GM12878 (cell line): ENCODE results near the gene ETHE1. TPM values are rescaled to one million over a fixed set of nuclear protein-coding genes. Genes with fewer than 3 reads are reported as not detected.

Experiments
- ATAC-seq: fragments of 200-7000 bp; cut with Tn5 transposase; 3 replicates; pipeline ENCODE4 v1.9.1; 2020; ENCODE audit warnings: mild to moderate bottlenecking, moderate library complexity
- BruUV-seq: library from RNA; stranded (reverse); fragments of 400-500 nt; replicated peaks from 2 replicates; lab custom pipeline; 2021; lab: Mats Ljungman, UMichigan
- CTCF ChIA-PET: fragments of 300-600 bp; sonication (Branson Sonifier 250); formaldehyde crosslinking; extraction: SDS; loops from one replicate; lab custom pipeline; 2021; ENCODE audit warnings: inconsistent platforms; lab: Yijun Ruan, JAX
- POLR2A ChIA-PET: fragments of 350-600 bp; formaldehyde crosslinking; extraction: SDS; loops from one replicate; lab custom pipeline; 2021; ENCODE audit warnings: inconsistent platforms; lab: Charles Lee
- RAD21 ChIA-PET: fragments of 300-600 bp; sonication (Branson Sonifier 250); formaldehyde crosslinking; loops from one replicate; lab custom pipeline; 2023; ENCODE audit warnings: antibody characterized with exemption; ENCODE audit not compliant: unreplicated experiment; lab: Charles Lee
- SMC1A ChIA-PET: fragments of 300-600 bp; sonication (Branson Sonifier 250); formaldehyde crosslinking; loops from one replicate; lab custom pipeline; 2023; ENCODE audit not compliant: unreplicated experiment, uncharacterized antibody; lab: Charles Lee
- DNase-seq: peaks from one replicate; pipeline ENCODE4 v3.0.0-alpha.2; 2011; ENCODE audit warnings: low read depth, low spot score
- FAIRE-seq: peaks from 3 replicates; lab custom pipeline; 2011; peaks lifted over from hg19 to GRCh38; lab: Jason Lieb, UNC
- H2AFZ ChIP-seq: 2 replicates; pipeline ENCODE4 v1.6.0; 2011; ENCODE audit warnings: low read depth, low read length, control low read depth; ENCODE audit not compliant: control insufficient read depth
- H3K27ac ChIP-seq: 2 replicates; pipeline ENCODE4 v1.5.1; 2011; ENCODE audit warnings: control low read depth; ENCODE audit not compliant: control insufficient read depth, insufficient read depth
- H3K27me3 ChIP-seq, 2 experiments: replicated peaks in 1 of 2; 2 replicates each; pipeline versions ENCODE4 v1.6.0 to v1.6.1; 2011; ENCODE audit warnings: low read length in 1 of 2; ENCODE audit not compliant: control insufficient read depth in 2 of 2, insufficient read depth in 2 of 2
- H3K36me3 ChIP-seq, 2 experiments: 2 replicates each; pipeline ENCODE4 v1.5.1; 2011; ENCODE audit warnings: low read length in 1 of 2; ENCODE audit not compliant: control insufficient read depth in 2 of 2, insufficient read depth in 2 of 2
- H3K4me1 ChIP-seq: 2 replicates; pipeline ENCODE4 v1.6.1; 2011; ENCODE audit warnings: mild to moderate bottlenecking, low read length, moderate library complexity, mixed read lengths; ENCODE audit not compliant: control insufficient read depth, insufficient read depth
- H3K4me2 ChIP-seq: 2 replicates; pipeline ENCODE4 v1.6.0; 2011; ENCODE audit warnings: control low read depth; ENCODE audit not compliant: control insufficient read depth, insufficient read depth
- H3K4me3 ChIP-seq: fragments of 200-600 bp; sonication (generic); 2 replicates; pipeline ENCODE4 v1.5.1; 2016
- H3K79me2 ChIP-seq: 2 replicates; pipeline ENCODE4 v1.6.0; 2011; ENCODE audit warnings: low read length; ENCODE audit not compliant: control insufficient read depth, insufficient read depth
- H3K9ac ChIP-seq: 2 replicates; pipeline ENCODE4 v1.8.0; 2011; ENCODE audit warnings: low read length, control low read depth, mixed read lengths; ENCODE audit not compliant: control insufficient read depth, insufficient read depth
- H3K9me3 ChIP-seq: replicated peaks from 3 replicates; pipeline ENCODE4 v1.5.1; 2011; ENCODE audit warnings: mild to moderate bottlenecking, low read length; ENCODE audit not compliant: control insufficient read depth, insufficient read depth
- H4K20me1 ChIP-seq: 2 replicates; pipeline ENCODE4 v1.6.0; 2011; ENCODE audit not compliant: control insufficient read depth, insufficient read depth
- BCLAF1 ChIP-seq: fragments of 450-650 bp; IDR thresholded peaks from 2 replicates; pipeline ENCODE4 v1.6.1; 2017; ENCODE audit warnings: antibody characterized with exemption, mild to moderate bottlenecking, moderate library complexity
- BMI1 ChIP-seq: fragments of 450-650 bp; IDR thresholded peaks from 2 replicates; pipeline ENCODE4 v1.6.1; 2016; ENCODE audit warnings: mild to moderate bottlenecking, moderate library complexity, borderline replicate concordance
- E4F1 ChIP-seq: fragments of 450-650 bp; IDR thresholded peaks from 2 replicates; pipeline ENCODE4 v1.6.1; 2018; ENCODE audit warnings: borderline replicate concordance, mild to moderate bottlenecking; ENCODE audit not compliant: partially characterized antibody
- FOXK2 ChIP-seq: fragments of 450-650 bp; IDR thresholded peaks from 2 replicates; pipeline ENCODE4 v1.6.1; 2017; ENCODE audit warnings: mild to moderate bottlenecking, moderate library complexity
- GATAD2B ChIP-seq: fragments of 450-650 bp; conservative IDR thresholded peaks from 2 replicates; pipeline ENCODE4 v1.6.1; 2017; ENCODE audit warnings: low read depth, mild to moderate bottlenecking, moderate library complexity
- HDGF ChIP-seq: fragments of 450-650 bp; IDR thresholded peaks from 2 replicates; pipeline ENCODE4 v1.6.1; 2016; ENCODE audit warnings: antibody characterized with exemption
- IKZF2 ChIP-seq, 2 experiments: fragments of 450-650 bp; IDR thresholded peaks; 2 replicates each; pipeline ENCODE4 v1.6.1; 2017; ENCODE audit warnings: mild to moderate bottlenecking in 2 of 2, moderate library complexity in 2 of 2
- MLLT1 ChIP-seq: fragments of 450-650 bp; IDR thresholded peaks from 2 replicates; pipeline ENCODE4 v1.6.1; 2016; ENCODE audit warnings: mild to moderate bottlenecking
- MXI1 ChIP-seq: fragments of 150-350 bp; IDR thresholded peaks from 2 replicates; pipeline ENCODE4 v1.6.1; 2011; ENCODE audit warnings: low read depth, mild to moderate bottlenecking, inconsistent platforms, low read length, improper control_type of control experiment
- NBN ChIP-seq: fragments of 450-650 bp; IDR thresholded peaks from 2 replicates; pipeline ENCODE4 v1.6.1; 2016
- NFXL1 ChIP-seq: fragments of 450-650 bp; IDR thresholded peaks from 2 replicates; pipeline ENCODE4 v1.6.1; 2017; ENCODE audit warnings: antibody characterized with exemption, mild to moderate bottlenecking, borderline replicate concordance
- PML ChIP-seq: IDR thresholded peaks from 2 replicates; pipeline ENCODE4 v1.6.1; 2012; ENCODE audit warnings: low read length, inconsistent platforms
- SP1 ChIP-seq: IDR thresholded peaks from one replicate; pipeline ENCODE4 v1.6.1; 2011; ENCODE audit warnings: low read depth, low read length
- TAF1 ChIP-seq: IDR thresholded peaks from 2 replicates; pipeline ENCODE4 v1.6.1; 2011; ENCODE audit warnings: mild to moderate bottlenecking, low read depth, low read length, borderline replicate concordance
- ZNF217 ChIP-seq: fragments of 450-650 bp; IDR thresholded peaks from 2 replicates; pipeline ENCODE4 v1.6.1; 2017; ENCODE audit warnings: antibody characterized with exemption, mild to moderate bottlenecking
- ZNF24 ChIP-seq: fragments of 450-650 bp; IDR thresholded peaks from 2 replicates; pipeline ENCODE4 v1.6.1; 2017; ENCODE audit warnings: antibody characterized with exemption, mild to moderate bottlenecking
- WGBS: methylation state at CpG from one replicate; pipeline ENCODE4 v1.1.6; 2016; ENCODE audit warnings: low lambda C conversion rate; ENCODE audit not compliant: insufficient replicate concordance, insufficient coverage; ENCODE audit errors: missing lambda C conversion rate; 5-methylcytosine and 5-hydroxymethylcytosine counted together
- in situ Hi-C: fragments of 300-500 bp; cut with MboI; formaldehyde crosslinking; loops from 9 replicates; pipeline ENCODE4 v1.14.3; 2018; ENCODE audit warnings: mixed read lengths
- intact Hi-C: fragments of 100-400 bp; cut with micrococcal nuclease; formaldehyde crosslinking; loops from one replicate; pipeline ENCODE4 v1.14.2; 2022; ENCODE audit not compliant: unreplicated experiment
- polyA plus RNA-seq, 11 experiments: library from polyadenylated mRNA; depleted of rRNA in 4 of 11; unstranded in 6 of 11; stranded (reverse) in 5 of 11; fragments of >200 nt; fragmentation: Nextera tagmentation in 4 of 11; fragmentation: Illumina TruSeq in 1 of 11; extraction: Ambion mirVana in 4 of 11; extraction: Trizol in 1 of 11; gene quantifications; 1 replicate in 1 of 11; 2 replicates in 10 of 11; pipeline versions ENCODE4 v1.2.1 to v1.2.3, GENCODE V29; 2011 to 2016; ENCODE audit warnings: inconsistent platforms in 2 of 11, missing spikeins in 2 of 11, low read depth in 1 of 11
- total RNA-seq, 4 experiments: library from RNA; depleted of rRNA in 3 of 4; stranded (reverse); fragments of >200 nt in 3 of 4; fragmentation: Illumina TruSeq in 1 of 4; extraction: Trizol in 1 of 4; gene quantifications; 2 replicates each; pipeline versions ENCODE4 v1.2.1 to v1.2.3, GENCODE V29; 2013 to 2021

Gene ETHE1
- total and polyA plus RNA-seq, 10 of the 15 experiments (the other 5 are each of a cell fraction or from before 2014, with no cell fraction given) = 22.1 to 155 (median 52.7) TPM

- peak; percentile 78 for DNase-seq
- Histone ChIP-seq H4K20me1 (no peaks in the 10 kb centered on the region), H3K9ac (peak overlapping the region; percentile 71), H3K9me3 (no peaks in the 10 kb centered on the region), H3K79me2 (no peaks in the 10 kb centered on the region; the same call in 1 of the 2 replicates), H3K36me3 (no peaks in the 10 kb centered on the region; a peak in 2 of 4 replicates), H3K27me3 (no peaks in the 10 kb centered on the region), H3K4me2 (peak overlapping the region; percentile 98), H3K4me3 (peak overlapping the region; percentile 67), H3K27ac (peak overlapping the region; percentile 73), H2AFZ (peak overlapping the region; percentile 91), H3K4me1 (peaks cover 4% of the 10 kb centered on the region)
- ChIA-PET POLR2A (interaction anchor here (0.6 to 1.2 kb wide), 8 partner anchors 13 to 165 kb away, joined by 3 to 6 read pairs (median 4); partner anchors contain the start of genes IRGQ, ZNF575 and ZNF576), RAD21 (interaction anchor here (0.7 to 2.4 kb wide), 12 partner anchors 15 to 305 kb away, joined by 3 to 22 read pairs (median 3); partner anchors contain the start of genes IRGQ and ZNF576), SMC1A (interaction anchor here (0.9 to 2.2 kb wide), 5 partner anchors 14 to 91 kb away, joined by 3 to 12 read pairs (median 5); no protein-coding TSS in a partner anchor), CTCF (interaction anchor here (0.6 to 3.8 kb wide), 10 partner anchors 9 to 246 kb away, joined by 3 to 42 read pairs (median 6); no protein-coding TSS in a partner anchor)
- under 1% methylated on average over 56 of the region's 64 CpGs for WGBS
- peak; percentile 98 for FAIRE-seq
- peak; percentile 96 for ATAC-seq
- in situ Hi-C loops = no loop called here
- TSS peak; percentile 63 for BruUV-seq
- intact Hi-C loops = loop anchor here (5.0 kb wide), 2 partner anchors 41 to 56 kb away; no protein-coding TSS in a partner anchor
- peak; percentile 52; the same call in 1 of the 2 replicates for TF ChIP-seq NBN
- peak; percentile 9 for TF ChIP-seq SP1
- TF ChIP-seq PML = no peak
- no peak for TF ChIP-seq FOXK2
- no peak for TF ChIP-seq BCLAF1
- no peak for TF ChIP-seq NFXL1
- TF ChIP-seq GATAD2B = peak; percentile 59
- TF ChIP-seq MLLT1 = peak; percentile 68; the same call in 1 of the 2 replicates
- peak in 1 of 2 experiments; percentile 20; a peak in 2 of 4 replicates for TF ChIP-seq IKZF2 (IDR thresholded peaks at IDR 0.05)
- TF ChIP-seq ZNF217 = no peak
- TF ChIP-seq BMI1 = no peak
- TF ChIP-seq HDGF = 0 out of 2 replicates have a peak, but pooled peaks have one; percentile 36
- no peak for TF ChIP-seq ZNF24
- TF ChIP-seq MXI1 = peak; percentile 45; the same call in 1 of the 2 replicates
- TF ChIP-seq TAF1 = peak; percentile 21; the same call in 1 of the 2 replicates
- no peak for TF ChIP-seq E4F1
These were observed 23.2 kb downstream of the ETHE1 start for GRCh38 chr19:43503501-43504425.
